C4-2B (cell line): Measurements from ENCODE around the gene CNTNAP5.

Source experiments
- CTCF ChIP-seq: fragments of 450-650 bp; conservative IDR thresholded peaks from 2 replicates; pipeline ENCODE4 v1.5.1; 2017; ENCODE audit warnings: mild to moderate bottlenecking
- ZFX ChIP-seq: fragments of 450-650 bp; IDR thresholded peaks from 2 replicates; pipeline ENCODE4 v1.6.1; 2017

DNA sequence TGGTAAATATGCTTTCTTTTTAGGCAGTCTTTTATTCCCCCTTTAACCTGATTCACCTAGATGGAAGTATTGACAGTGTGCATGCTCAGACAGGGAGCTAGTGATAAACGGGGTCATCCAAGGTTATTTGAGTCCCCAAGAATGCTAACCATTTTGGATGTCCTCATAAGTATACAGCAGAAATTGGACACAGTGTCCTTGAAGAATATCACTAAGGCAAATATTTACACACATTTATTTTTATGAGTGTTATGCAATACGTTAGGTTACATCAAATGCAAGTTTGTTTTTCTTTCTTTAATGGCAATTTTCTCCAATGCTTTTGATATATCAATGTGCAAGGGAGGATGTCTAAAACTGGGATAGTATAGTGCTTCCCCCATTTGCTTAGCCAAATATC, 23.6 kb downstream of the CNTNAP5 start:
- no peak for TF ChIP-seq CTCF
- TF ChIP-seq ZFX, result no peak
